ENCODE measurements around the gene WASHC2C.
"Not testable (repeated sequence)": the region's sequence is repeated elsewhere in the genome, so short reads cannot be mapped to it uniquely, and the experiment has no call there.

- TF ChIP-seq CTCF (conservative IDR thresholded peaks at IDR 0.05 in 1 of 2, IDR thresholded peaks at IDR 0.05 in 1 of 2; ENCODE audit: low read depth in 1 of 2, low read length in 2 of 2); EZH2 (IDR thresholded peaks at IDR 0.05; ENCODE audit: low read length, missing control alignments): not testable (repeated sequence)
Measured at GRCh38 chr10:45804996-45805395, 77.9 kb downstream of the WASHC2C start.
